IPS DF 4.7 (cell line): Measurements from ENCODE around the gene ABHD10.
"Not testable (repeated sequence)": the region's sequence is repeated elsewhere in the genome, so short reads cannot be mapped to it uniquely, and the experiment has no call there.

Source experiments
- DNase-seq: peaks from one replicate; pipeline ENCODE4 v3.0.0-alpha.2; 2013; ENCODE audit warnings: low spot score; ENCODE audit errors: extremely low read depth

ABHD10 gene

GRCh38 chr3:112032098-112032731, 53.4 kb downstream of the ABHD10 start:
- no peak for DNase-seq

- no peak for DNase-seq
Observed at GRCh38 chr3:112034436-112034835, 55.6 kb downstream of the ABHD10 start, which contains the start of gene TMPRSS7. TSS of gene TMPRSS7 (plus strand) at chr3:112034736. CDS start at chr3:112034846, 110 bp downstream.

DNA sequence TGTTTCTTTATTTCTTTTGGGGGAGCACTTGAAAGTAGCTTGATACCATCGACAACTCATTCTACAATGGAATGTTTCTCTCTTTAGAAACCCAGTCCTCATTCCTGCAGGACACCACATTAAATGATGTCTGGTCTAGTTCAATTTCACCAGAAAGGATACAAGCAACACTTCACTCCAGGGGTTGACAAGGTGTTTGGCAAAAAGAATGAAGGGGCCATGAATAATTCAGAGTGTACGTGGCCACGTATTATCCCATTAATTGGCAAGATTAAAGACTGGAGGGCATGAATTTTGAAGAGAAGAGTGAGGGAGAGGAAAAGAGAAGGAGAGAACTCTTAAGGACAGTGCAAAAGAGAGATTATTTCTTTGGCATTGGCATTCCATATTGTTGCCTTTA, 56.4 kb downstream of the ABHD10 start:
- DNase-seq, result no peak

DNA sequence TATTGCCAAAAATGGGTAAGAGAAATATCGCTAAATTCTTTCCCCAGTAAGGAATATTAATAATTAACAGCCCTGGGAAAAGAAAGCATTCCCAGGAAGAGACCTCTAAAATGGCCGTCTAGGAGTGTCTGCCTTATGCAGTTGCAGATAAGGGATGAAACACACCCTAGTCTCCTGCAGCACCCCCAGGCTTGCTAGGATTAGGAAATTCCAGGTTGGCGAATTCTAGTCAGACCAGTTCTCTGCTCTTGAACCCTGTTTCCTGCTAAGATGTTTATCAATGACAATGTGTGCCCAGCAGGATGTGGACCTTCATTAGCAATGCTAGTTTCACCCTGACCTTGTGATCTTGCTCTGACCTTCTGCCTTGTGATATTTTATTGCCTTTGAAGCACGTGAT, 58.4 kb downstream of the ABHD10 start:
- not testable (repeated sequence) for DNase-seq

DNA sequence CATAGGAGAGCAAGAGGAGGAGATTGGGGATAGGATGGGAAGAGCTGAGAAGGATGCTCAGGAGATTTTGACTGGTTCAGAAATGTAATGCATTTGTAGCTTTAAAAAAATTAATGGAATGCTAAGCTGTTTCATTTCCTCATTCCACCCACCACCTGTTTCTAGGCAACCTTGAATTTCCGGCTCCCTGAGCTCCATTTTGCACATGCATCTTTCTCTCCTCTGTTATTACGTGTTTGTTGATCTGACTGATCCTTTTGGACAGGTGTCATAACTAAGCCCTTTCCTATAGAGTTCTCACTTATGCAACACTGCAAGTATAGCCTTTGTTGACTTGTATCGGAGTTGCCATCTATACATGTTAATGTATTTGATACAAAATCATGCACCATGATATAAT, 60.0 kb downstream of the ABHD10 start:
- no peak for DNase-seq

DNA sequence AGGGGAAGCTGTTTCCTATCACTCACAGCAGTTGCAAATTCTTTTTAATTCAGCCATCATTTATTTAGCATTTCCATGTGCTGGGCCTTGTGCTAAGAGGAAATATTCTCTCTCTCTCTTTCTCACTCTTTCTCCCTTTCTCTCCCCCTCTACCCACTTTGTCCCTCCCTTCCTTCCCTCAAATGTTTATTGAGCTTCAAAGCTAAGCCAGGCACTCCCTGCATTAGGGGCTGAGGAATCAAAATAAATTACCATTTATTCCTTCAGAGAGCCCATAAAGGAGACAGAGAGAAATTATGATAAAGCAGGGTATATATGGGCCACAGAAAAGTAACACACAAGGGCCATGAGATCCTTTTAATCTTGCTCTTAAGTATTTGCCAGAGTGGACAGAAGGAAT, 62.5 kb downstream of the ABHD10 start:
- DNase-seq, result no peak

- DNase-seq, result no peak
Observed at GRCh38 chr3:112042842-112043280, 64.0 kb downstream of the ABHD10 start.
